Caco-2 (cell line): ENCODE data around the gene CERS6. TPM values are rescaled to one million over a fixed set of nuclear protein-coding genes. Genes with fewer than 3 reads are reported as not detected.

Experiments used
- BruUV-seq: library from RNA; stranded (reverse); fragments of 400-500 nt; replicated peaks from 2 replicates; lab custom pipeline; 2021; lab: Mats Ljungman, UMichigan
- CTCF ChIA-PET: fragments of 300-600 bp; sonication (Branson Sonifier 250); formaldehyde crosslinking; loops from one replicate; lab custom pipeline; 2022; ENCODE audit warnings: antibody characterized with exemption; lab: Charles Lee
- POLR2A ChIA-PET: fragments of 300-600 bp; sonication (Branson Sonifier 250); formaldehyde crosslinking; loops from one replicate; lab custom pipeline; 2022; ENCODE audit warnings: antibody characterized with exemption; lab: Charles Lee
- DNase-seq, 2 experiments: peaks; one replicate each; pipeline versions ENCODE4 v3.0.0 to v3.0.0-alpha.2; 2020 to 2022
- H3K27me3 ChIP-seq: replicated peaks from 2 replicates; pipeline ENCODE4 v1.6.0; 2011; ENCODE audit warnings: low read length; ENCODE audit not compliant: control insufficient read depth, insufficient read depth
- H3K36me3 ChIP-seq: 2 replicates; pipeline ENCODE4 v1.5.1; 2011; ENCODE audit warnings: low read length; ENCODE audit not compliant: control insufficient read depth, insufficient read depth
- H3K4me1 ChIP-seq: fragments of 250-450 bp; sonication (Bioruptor Pico); 2 replicates; pipeline ENCODE4 v1.5.1; 2020; ENCODE audit warnings: mild to moderate bottlenecking
- H3K4me3 ChIP-seq: 2 replicates; pipeline ENCODE4 v1.5.1; 2011; ENCODE audit warnings: low read depth, mild to moderate bottlenecking, control low read depth, low read length
- H3K9me3 ChIP-seq: fragments of 250-450 bp; sonication (Bioruptor Pico); 2 replicates; pipeline ENCODE4 v1.5.1; 2020; ENCODE audit warnings: mild to moderate bottlenecking, moderate library complexity
- H3K27ac Mint-ChIP-seq: one replicate; pipeline ENCODE4 v1.8.0; 2022; ENCODE audit warnings: mixed read lengths; ENCODE audit not compliant: unreplicated experiment
- H3K27me3 Mint-ChIP-seq: one replicate; pipeline ENCODE4 v1.8.0; 2022; ENCODE audit warnings: mixed read lengths; ENCODE audit not compliant: insufficient read depth, unreplicated experiment
- H3K36me3 Mint-ChIP-seq: one replicate; pipeline ENCODE4 v1.8.0; 2022; ENCODE audit warnings: mild to moderate bottlenecking, mixed read lengths; ENCODE audit not compliant: insufficient read depth, unreplicated experiment
- H3K4me1 Mint-ChIP-seq: one replicate; pipeline ENCODE4 v1.8.0; 2022; ENCODE audit warnings: low read depth, mixed read lengths; ENCODE audit not compliant: unreplicated experiment
- H3K4me3 Mint-ChIP-seq: one replicate; pipeline ENCODE4 v1.8.0; 2022; ENCODE audit warnings: mild to moderate bottlenecking, moderate library complexity, mixed read lengths; ENCODE audit not compliant: unreplicated experiment
- H3K9me3 Mint-ChIP-seq: one replicate; pipeline ENCODE4 v1.8.0; 2022; ENCODE audit warnings: mixed read lengths; ENCODE audit not compliant: unreplicated experiment
- CTCF ChIP-seq, 2 experiments: fragments of 200-600 bp in 1 of 2; IDR thresholded peaks; 1 replicate in 1 of 2; 2 replicates in 1 of 2; pipeline versions ENCODE4 v1.5.1 to v1.8.0; 2011 to 2022; ENCODE audit warnings: antibody characterized with exemption in 1 of 2, control low read depth in 1 of 2, inconsistent platforms in 1 of 2, low read depth in 1 of 2, low read length in 1 of 2, mild to moderate bottlenecking in 1 of 2, moderate library complexity in 1 of 2; ENCODE audit not compliant: insufficient read depth in 1 of 2, severe bottlenecking in 1 of 2, unreplicated experiment in 1 of 2
- intact Hi-C: fragments of 100-400 bp; cut with micrococcal nuclease; formaldehyde crosslinking; loops from one replicate; pipeline ENCODE4 v1.10.0; 2022; ENCODE audit not compliant: unreplicated experiment
- total RNA-seq: library from RNA; stranded (reverse); gene quantifications from 2 replicates; pipeline ENCODE4 v1.2.3, GENCODE V29; 2022

CERS6 gene
- total RNA-seq, 1 experiment from 2014 or later, result 32.7 TPM

GRCh38 chr2:168797286-168797655 lies 341.2 kb downstream of the CERS6 start:
- no peak overlapping the region for H3K4me3 Mint-ChIP-seq
- no peaks in the 10 kb centered on the region for H3K9me3 Mint-ChIP-seq
- CTCF ChIA-PET, result interaction anchor here (0.7 kb wide), 1 partner anchor 27 kb away, joined by 3 read pairs; no protein-coding TSS in a partner anchor

GRCh38 chr2:168798076-168798887 lies 342.2 kb downstream of the CERS6 start:
- Histone ChIP-seq H3K36me3 (no peaks in the 10 kb centered on the region), H3K27me3 (no peaks in the 10 kb centered on the region), H3K9me3 (no peaks in the 10 kb centered on the region), H3K4me1 (peaks cover 33% of the 10 kb centered on the region), H3K4me3 (no peak overlapping the region)
- H3K27ac Mint-ChIP-seq, result no peak overlapping the region
- no peaks in the 10 kb centered on the region for H3K27me3 Mint-ChIP-seq
- intact Hi-C loops, result no loop called here
- no peaks in the 10 kb centered on the region for H3K9me3 Mint-ChIP-seq
- peak in 1 of 2 experiments; percentile 7 for DNase-seq
- no TSS peak for BruUV-seq
- no peaks in the 10 kb centered on the region for H3K36me3 Mint-ChIP-seq
- POLR2A ChIA-PET, result no interaction called here
- CTCF ChIA-PET, result interaction anchor here (0.7 kb wide), 1 partner anchor 28 kb away, joined by 3 read pairs; no protein-coding TSS in a partner anchor
- no peak for TF ChIP-seq CTCF (IDR thresholded peaks at IDR 0.05; ENCODE audit: insufficient read depth in 1 of 2, low read depth in 1 of 2, low read length in 1 of 2, severe bottlenecking in 1 of 2, unreplicated experiment in 1 of 2)
- no peak overlapping the region for H3K4me3 Mint-ChIP-seq
- H3K4me1 Mint-ChIP-seq, result peaks cover 27% of the 10 kb centered on the region

More at GRCh38 chr2:168797286-168797655, 341.2 kb downstream of the CERS6 start:
- no peaks in the 10 kb centered on the region for H3K36me3 ChIP-seq
- Mint-ChIP-seq H3K27ac (no peak overlapping the region), H3K27me3 (no peaks in the 10 kb centered on the region), H3K36me3 (no peaks in the 10 kb centered on the region), H3K4me1 (peaks cover 21% of the 10 kb centered on the region)
- no peak overlapping the region for H3K4me3 ChIP-seq
- BruUV-seq, result no TSS peak
- DNase-seq, result no peak
- H3K9me3 ChIP-seq, result no peaks in the 10 kb centered on the region
- TF ChIP-seq CTCF (IDR thresholded peaks at IDR 0.05; ENCODE audit: insufficient read depth in 1 of 2, low read depth in 1 of 2, low read length in 1 of 2, severe bottlenecking in 1 of 2, unreplicated experiment in 1 of 2), result no peak
- POLR2A ChIA-PET, result no interaction called here
- peaks cover 28% of the 10 kb centered on the region for H3K4me1 ChIP-seq
- intact Hi-C loops, result no loop called here
- no peaks in the 10 kb centered on the region for H3K27me3 ChIP-seq

- Mint-ChIP-seq H3K4me1 (peaks cover 33% of the 10 kb centered on the region), H3K27me3 (no peaks in the 10 kb centered on the region), H3K9me3 (no peaks in the 10 kb centered on the region), H3K27ac (no peak overlapping the region), H3K36me3 (no peaks in the 10 kb centered on the region), H3K4me3 (no peak overlapping the region)
- intact Hi-C loops, result no loop called here
- no peak for DNase-seq
- no peak overlapping the region for H3K4me3 ChIP-seq
- TF ChIP-seq CTCF (IDR thresholded peaks at IDR 0.05; ENCODE audit: insufficient read depth in 1 of 2, low read depth in 1 of 2, low read length in 1 of 2, severe bottlenecking in 1 of 2, unreplicated experiment in 1 of 2), result no peak
- H3K27me3 ChIP-seq, result no peaks in the 10 kb centered on the region
- ChIA-PET CTCF (no interaction called here), POLR2A (no interaction called here)
- H3K36me3 ChIP-seq, result no peaks in the 10 kb centered on the region
- peaks cover 39% of the 10 kb centered on the region for H3K4me1 ChIP-seq
- H3K9me3 ChIP-seq, result no peaks in the 10 kb centered on the region
- no TSS peak for BruUV-seq
Observed at GRCh38 chr2:168798888-168799410, 342.9 kb downstream of the CERS6 start.
